Testis (tissue), 2 donors: Measurements from ENCODE around the gene SCAF8.

Source experiments
- CTCF ChIP-seq, 3 experiments: fragments of 450-650 bp in 2 of 3; fragments of 200-600 bp in 1 of 3; sonication (generic) in 1 of 3; IDR thresholded peaks; one replicate each; pipeline ENCODE4 v1.5.1; 2016 to 2019; ENCODE audit warnings: antibody characterized with exemption in 3 of 3, mild to moderate bottlenecking in 2 of 3, moderate library complexity in 1 of 3
- POLR2A ChIP-seq: fragments of 450-650 bp; IDR thresholded peaks from one replicate; pipeline ENCODE4 v1.6.1; 2017; ENCODE audit warnings: antibody characterized with exemption, mild to moderate bottlenecking, moderate library complexity

- TF ChIP-seq CTCF (IDR thresholded peaks at IDR 0.05) (no peak), POLR2A (no peak)
Observed at GRCh38 chr6:154873546-154873945, 140.3 kb downstream of the SCAF8 start.
